Loucy (cell line): Measurements from ENCODE around the gene RFNG.

Experiments
- H2AFZ ChIP-seq: fragments of 200-600 bp; sonication (generic); 2 replicates; pipeline ENCODE4 v1.6.0; 2016; ENCODE audit warnings: antibody characterized with exemption, mild to moderate bottlenecking, low read length, moderate library complexity
- H3F3A ChIP-seq: fragments of 200-600 bp; 2 replicates; pipeline ENCODE4 v1.6.0; 2016; ENCODE audit warnings: antibody characterized with exemption, low read depth, mild to moderate bottlenecking
- H3K27me3 ChIP-seq: fragments of 200-600 bp; sonication (generic); 2 replicates; pipeline ENCODE4 v1.6.1; 2014; ENCODE audit warnings: low read length, mild to moderate bottlenecking; ENCODE audit not compliant: insufficient read depth, poor library complexity, severe bottlenecking
- H3K36me3 ChIP-seq: fragments of 200-600 bp; sonication (generic); 2 replicates; pipeline ENCODE4 v1.6.1; 2016; ENCODE audit warnings: low read length; ENCODE audit not compliant: insufficient read depth
- H3K4me1 ChIP-seq: fragments of 200-600 bp; sonication (generic); 2 replicates; pipeline ENCODE4 v1.5.1; 2014; ENCODE audit warnings: low read length, mild to moderate bottlenecking; ENCODE audit not compliant: insufficient read depth, poor library complexity, severe bottlenecking
- H3K4me2 ChIP-seq: fragments of 200-600 bp; sonication (generic); 2 replicates; pipeline ENCODE4 v1.6.0; 2014; ENCODE audit warnings: antibody characterized with exemption, low read length, low read depth, mild to moderate bottlenecking; ENCODE audit not compliant: poor library complexity, severe bottlenecking
- H3K4me3 ChIP-seq: fragments of 200-600 bp; sonication (generic); 2 replicates; pipeline ENCODE4 v1.5.1; 2014; ENCODE audit warnings: low read length, mild to moderate bottlenecking, mixed read lengths; ENCODE audit not compliant: poor library complexity, severe bottlenecking
- H3K79me2 ChIP-seq: fragments of 200-600 bp; sonication (generic); 2 replicates; pipeline ENCODE4 v1.6.1; 2014; ENCODE audit warnings: low read length; ENCODE audit not compliant: insufficient read depth
- H3K9ac ChIP-seq: fragments of 200-600 bp; sonication (generic); 2 replicates; pipeline ENCODE4 v1.6.0; 2014; ENCODE audit warnings: mild to moderate bottlenecking, low read depth, low read length, moderate library complexity; ENCODE audit not compliant: poor library complexity, severe bottlenecking
- H3K9me2 ChIP-seq: fragments of 200-600 bp; sonication (generic); replicated peaks from 2 replicates; pipeline ENCODE4 v1.6.1; 2016; ENCODE audit warnings: low read depth, low read length, mixed read lengths
- H3K9me3 ChIP-seq: fragments of 200-600 bp; sonication (generic); 2 replicates; pipeline ENCODE4 v1.6.1; 2014; ENCODE audit warnings: mild to moderate bottlenecking, antibody characterized with exemption, low read length, low read depth; ENCODE audit not compliant: insufficient read depth
- H4K20me1 ChIP-seq: fragments of 200-600 bp; sonication (generic); 2 replicates; pipeline ENCODE4 v1.6.0; 2014; ENCODE audit warnings: antibody characterized with exemption, low read length, mild to moderate bottlenecking; ENCODE audit not compliant: insufficient read depth, poor library complexity, severe bottlenecking
- EZH2phosphoT487 ChIP-seq: fragments of 200-600 bp; IDR thresholded peaks from 2 replicates; pipeline ENCODE4 v1.6.1; 2018; ENCODE audit warnings: antibody characterized with exemption, mild to moderate bottlenecking, moderate library complexity, borderline replicate concordance
- TF ChIP-seq, protein P1 (sequence below): fragments of 200-600 bp; sonication (generic); conservative IDR thresholded peaks from 2 replicates; pipeline ENCODE4 v1.5.1; 2014; ENCODE audit warnings: mild to moderate bottlenecking, antibody characterized with exemption, low read length

RFNG gene

DNA sequence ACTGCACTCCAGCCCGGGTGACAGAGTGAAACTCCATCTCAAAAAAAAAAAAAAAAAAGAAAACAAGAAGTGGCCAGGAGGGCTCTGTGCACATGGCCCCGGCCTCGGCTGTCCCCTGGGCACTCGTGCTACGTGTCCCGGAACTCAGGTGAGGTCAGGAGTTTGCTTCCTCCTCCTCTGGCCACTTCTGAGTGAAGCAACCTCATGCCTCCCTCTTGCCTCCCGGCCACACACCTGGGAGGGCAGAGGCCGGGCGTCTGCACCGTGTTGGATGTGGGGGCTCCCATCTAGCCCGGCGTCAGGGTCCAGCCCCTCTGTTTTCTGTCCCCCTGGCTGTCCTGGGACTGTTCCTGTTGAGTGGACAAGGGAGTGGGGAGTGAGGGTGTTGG, 52.0 kb downstream of the RFNG start:
- no peaks in the 10 kb centered on the region for H3K36me3 ChIP-seq
- no peaks in the 10 kb centered on the region for H3F3A ChIP-seq
- no peaks in the 10 kb centered on the region for H3K4me1 ChIP-seq
- H3K79me2 ChIP-seq = no peaks in the 10 kb centered on the region
- no peaks in the 10 kb centered on the region for H3K9me3 ChIP-seq
- no peak overlapping the region for H3K4me2 ChIP-seq
- no peak overlapping the region for H2AFZ ChIP-seq
- TF ChIP-seq, protein P1, sequence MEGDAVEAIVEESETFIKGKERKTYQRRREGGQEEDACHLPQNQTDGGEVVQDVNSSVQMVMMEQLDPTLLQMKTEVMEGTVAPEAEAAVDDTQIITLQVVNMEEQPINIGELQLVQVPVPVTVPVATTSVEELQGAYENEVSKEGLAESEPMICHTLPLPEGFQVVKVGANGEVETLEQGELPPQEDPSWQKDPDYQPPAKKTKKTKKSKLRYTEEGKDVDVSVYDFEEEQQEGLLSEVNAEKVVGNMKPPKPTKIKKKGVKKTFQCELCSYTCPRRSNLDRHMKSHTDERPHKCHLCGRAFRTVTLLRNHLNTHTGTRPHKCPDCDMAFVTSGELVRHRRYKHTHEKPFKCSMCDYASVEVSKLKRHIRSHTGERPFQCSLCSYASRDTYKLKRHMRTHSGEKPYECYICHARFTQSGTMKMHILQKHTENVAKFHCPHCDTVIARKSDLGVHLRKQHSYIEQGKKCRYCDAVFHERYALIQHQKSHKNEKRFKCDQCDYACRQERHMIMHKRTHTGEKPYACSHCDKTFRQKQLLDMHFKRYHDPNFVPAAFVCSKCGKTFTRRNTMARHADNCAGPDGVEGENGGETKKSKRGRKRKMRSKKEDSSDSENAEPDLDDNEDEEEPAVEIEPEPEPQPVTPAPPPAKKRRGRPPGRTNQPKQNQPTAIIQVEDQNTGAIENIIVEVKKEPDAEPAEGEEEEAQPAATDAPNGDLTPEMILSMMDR = no peak
- no peak for TF ChIP-seq EZH2phosphoT487
- no peaks in the 10 kb centered on the region for H3K27me3 ChIP-seq
- H3K9me2 ChIP-seq = no peaks in the 10 kb centered on the region
- no peaks in the 10 kb centered on the region for H4K20me1 ChIP-seq
- H3K9ac ChIP-seq = no peak overlapping the region
- no peak overlapping the region for H3K4me3 ChIP-seq

DNA sequence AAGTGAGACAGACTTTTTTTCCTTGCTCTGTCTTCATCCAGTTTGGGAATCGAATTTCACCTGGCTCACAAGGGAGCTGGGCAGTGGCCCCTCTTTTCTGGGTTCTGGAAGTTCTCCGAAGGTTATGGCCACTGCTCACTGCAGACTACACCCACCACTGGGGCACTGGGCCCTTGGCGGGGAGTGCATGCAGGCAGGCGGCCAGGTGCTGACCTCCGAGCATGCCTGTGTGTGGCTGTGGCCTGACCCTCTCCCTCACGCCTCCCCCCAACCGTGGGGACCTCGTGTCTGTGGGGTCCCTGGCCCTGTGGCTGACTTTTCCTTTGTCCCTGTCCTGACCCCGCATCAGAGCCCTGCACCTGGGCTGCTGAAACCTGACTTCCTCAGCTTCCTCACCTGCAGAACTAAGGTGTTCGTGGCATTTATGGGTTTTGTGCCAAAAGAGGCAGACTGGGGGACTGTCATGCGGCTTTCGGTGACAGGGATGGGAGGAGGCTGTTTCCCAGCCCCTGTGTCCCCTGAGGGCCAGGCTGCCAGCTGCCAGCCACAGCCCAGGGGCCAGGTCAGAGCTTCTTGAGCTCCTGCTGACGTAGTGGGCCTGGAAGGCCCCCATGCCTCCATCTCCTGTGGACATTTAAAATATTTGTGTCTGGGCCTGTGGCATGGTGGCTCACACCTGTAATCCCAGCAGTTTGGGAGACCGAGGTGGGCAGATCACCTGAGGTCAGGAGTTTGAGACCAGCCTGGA, 52.7 kb downstream of the RFNG start:
- H2AFZ ChIP-seq = no peak overlapping the region
- H3K79me2 ChIP-seq = no peaks in the 10 kb centered on the region
- H3K4me3 ChIP-seq = no peak overlapping the region
- H3K9ac ChIP-seq = no peak overlapping the region
- H3K4me2 ChIP-seq = no peak overlapping the region
- H3F3A ChIP-seq = no peaks in the 10 kb centered on the region
- no peaks in the 10 kb centered on the region for H4K20me1 ChIP-seq
- TF ChIP-seq EZH2phosphoT487 = no peak
- TF ChIP-seq, protein P1 = no peak
- no peaks in the 10 kb centered on the region for H3K9me3 ChIP-seq
- no peaks in the 10 kb centered on the region for H3K4me1 ChIP-seq
- H3K36me3 ChIP-seq = no peaks in the 10 kb centered on the region
- H3K27me3 ChIP-seq = no peaks in the 10 kb centered on the region
- H3K9me2 ChIP-seq = no peaks in the 10 kb centered on the region

DNA sequence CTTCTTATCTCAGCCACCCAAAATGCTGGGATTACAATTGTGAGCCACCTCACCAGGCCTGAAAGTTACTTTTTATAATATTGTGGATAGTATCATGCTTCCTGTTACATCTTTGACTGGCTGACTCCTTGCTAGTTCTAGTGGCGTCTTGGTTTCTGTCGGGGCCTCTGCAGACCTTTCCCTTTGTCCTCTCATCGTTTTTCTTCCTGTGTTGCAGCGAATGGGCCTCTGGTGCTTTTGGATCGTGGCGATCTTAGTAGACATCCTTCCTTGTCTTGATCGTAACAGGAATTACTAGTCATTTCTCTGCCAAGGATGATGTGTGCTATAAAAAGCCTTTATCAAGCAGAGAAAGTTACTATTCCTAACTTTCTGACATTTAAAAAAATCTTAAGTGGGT, 53.4 kb downstream of the RFNG start:
- H3K79me2 ChIP-seq = no peaks in the 10 kb centered on the region
- no peaks in the 10 kb centered on the region for H3K27me3 ChIP-seq
- H3K4me2 ChIP-seq = no peak overlapping the region
- H3K36me3 ChIP-seq = no peaks in the 10 kb centered on the region
- H3F3A ChIP-seq = no peaks in the 10 kb centered on the region
- no peaks in the 10 kb centered on the region for H4K20me1 ChIP-seq
- TF ChIP-seq, protein P1 = no peak
- TF ChIP-seq EZH2phosphoT487 = no peak
- H2AFZ ChIP-seq = no peak overlapping the region
- H3K4me3 ChIP-seq = no peak overlapping the region
- H3K9ac ChIP-seq = no peak overlapping the region
- H3K4me1 ChIP-seq = no peaks in the 10 kb centered on the region
- H3K9me2 ChIP-seq = no peaks in the 10 kb centered on the region
- H3K9me3 ChIP-seq = no peaks in the 10 kb centered on the region
